Hepatocyte (in vitro differentiated cells): ENCODE data around the gene HDAC1. TPM values are rescaled to one million over a fixed set of nuclear protein-coding genes. Genes with fewer than 3 reads are reported as not detected.

Experiments
- DNase-seq: peaks from one replicate; pipeline ENCODE4 v3.0.0-alpha.2; 2016; ENCODE audit warnings: low spot score
- H2AFZ ChIP-seq: fragments of 200-600 bp; sonication (generic); 2 replicates; pipeline ENCODE4 v1.6.0; 2016; ENCODE audit warnings: antibody characterized with exemption, mild to moderate bottlenecking
- H3K27ac ChIP-seq: fragments of 200-600 bp; sonication (generic); 2 replicates; pipeline ENCODE4 v1.5.1; 2016; ENCODE audit warnings: mild to moderate bottlenecking
- H3K27me3 ChIP-seq: fragments of 200-600 bp; sonication (generic); 2 replicates; pipeline ENCODE4 v1.6.1; 2016
- H3K36me3 ChIP-seq: fragments of 200-600 bp; sonication (generic); replicated peaks from 2 replicates; pipeline ENCODE4 v1.5.1; 2016; ENCODE audit warnings: low read depth; ENCODE audit not compliant: insufficient read depth
- H3K4me1 ChIP-seq: fragments of 200-600 bp; sonication (generic); 2 replicates; pipeline ENCODE4 v1.5.1; 2016; ENCODE audit warnings: mild to moderate bottlenecking, moderate library complexity; ENCODE audit not compliant: insufficient read depth
- H3K4me2 ChIP-seq: fragments of 200-600 bp; sonication (generic); 2 replicates; pipeline ENCODE4 v1.6.0; 2016
- H3K4me3 ChIP-seq: fragments of 200-600 bp; sonication (generic); 2 replicates; pipeline ENCODE4 v1.5.1; 2016; ENCODE audit warnings: mild to moderate bottlenecking
- H3K79me2 ChIP-seq: fragments of 200-600 bp; sonication (generic); 2 replicates; pipeline ENCODE4 v1.6.0; 2017; ENCODE audit warnings: mild to moderate bottlenecking
- H3K9me2 ChIP-seq: fragments of 200-600 bp; sonication (generic); replicated peaks from 2 replicates; pipeline ENCODE4 v1.6.0; 2017; ENCODE audit warnings: mild to moderate bottlenecking; ENCODE audit not compliant: insufficient read depth
- H3K9me3 ChIP-seq: fragments of 200-600 bp; sonication (generic); 2 replicates; pipeline ENCODE4 v1.5.1; 2016; ENCODE audit warnings: low read depth, mild to moderate bottlenecking
- H4K20me1 ChIP-seq: fragments of 200-600 bp; sonication (generic); 2 replicates; pipeline ENCODE4 v1.6.0; 2016; ENCODE audit warnings: mild to moderate bottlenecking; ENCODE audit not compliant: insufficient read depth, poor library complexity, severe bottlenecking
- EZH2 ChIP-seq: fragments of 200-600 bp; sonication (generic); IDR thresholded peaks from 2 replicates; pipeline ENCODE4 v1.6.1; 2016; ENCODE audit warnings: antibody characterized with exemption, mild to moderate bottlenecking, borderline replicate concordance
- EZH2phosphoT487 ChIP-seq: fragments of 200-600 bp; sonication (generic); IDR thresholded peaks from one replicate; pipeline ENCODE4 v1.6.1; 2018; ENCODE audit warnings: antibody characterized with exemption, mild to moderate bottlenecking, low read depth, moderate library complexity; ENCODE audit not compliant: unreplicated experiment, severe bottlenecking
- whole genome bisulfite sequencing: methylation state at CpG from one replicate; pipeline ENCODE4 v1.1.6; 2016; ENCODE audit warnings: low lambda C conversion rate; ENCODE audit errors: missing lambda C conversion rate; 5-methylcytosine and 5-hydroxymethylcytosine counted together
- polyA plus RNA-seq: library from polyadenylated mRNA; unstranded; fragments of >200 nt; fragmentation: Nextera tagmentation; extraction: Ambion mirVana; gene quantifications from 2 replicates; pipeline ENCODE4 v1.2.1, GENCODE V29; 2016
- small RNA-seq: library from RNA; depleted of rRNA; stranded (forward); fragments of <200 nt; gene quantifications from one replicate; pipeline ENCODE3, GENCODE V24; 2014
- total RNA-seq: library from RNA; depleted of rRNA; stranded (reverse); fragments of >200 nt; gene quantifications from 2 replicates; pipeline ENCODE4 v1.2.3, GENCODE V29; 2014
- TF ChIP-seq, protein P1 (sequence below): fragments of 200-600 bp; sonication (generic); IDR thresholded peaks from 2 replicates; pipeline ENCODE4 v1.5.1; 2016; ENCODE audit warnings: antibody characterized with exemption, mild to moderate bottlenecking; ENCODE audit not compliant: poor library complexity

The HDAC1 gene
- total and polyA plus RNA-seq, 2 experiments from 2014 or later: 94.6 to 117 TPM

- no peak overlapping the region for H3K27ac ChIP-seq
- no peaks in the 10 kb centered on the region for H3K9me3 ChIP-seq
- H3K27me3 ChIP-seq: no peaks in the 10 kb centered on the region
- WGBS: 97% methylated on average over 9 of the region's 9 CpGs
- no peaks in the 10 kb centered on the region for H3K4me1 ChIP-seq
- no peak overlapping the region for H2AFZ ChIP-seq
- H3K4me3 ChIP-seq: no peak overlapping the region
- TF ChIP-seq EZH2phosphoT487 (no peak), EZH2 (no peak)
- TF ChIP-seq, protein P1, sequence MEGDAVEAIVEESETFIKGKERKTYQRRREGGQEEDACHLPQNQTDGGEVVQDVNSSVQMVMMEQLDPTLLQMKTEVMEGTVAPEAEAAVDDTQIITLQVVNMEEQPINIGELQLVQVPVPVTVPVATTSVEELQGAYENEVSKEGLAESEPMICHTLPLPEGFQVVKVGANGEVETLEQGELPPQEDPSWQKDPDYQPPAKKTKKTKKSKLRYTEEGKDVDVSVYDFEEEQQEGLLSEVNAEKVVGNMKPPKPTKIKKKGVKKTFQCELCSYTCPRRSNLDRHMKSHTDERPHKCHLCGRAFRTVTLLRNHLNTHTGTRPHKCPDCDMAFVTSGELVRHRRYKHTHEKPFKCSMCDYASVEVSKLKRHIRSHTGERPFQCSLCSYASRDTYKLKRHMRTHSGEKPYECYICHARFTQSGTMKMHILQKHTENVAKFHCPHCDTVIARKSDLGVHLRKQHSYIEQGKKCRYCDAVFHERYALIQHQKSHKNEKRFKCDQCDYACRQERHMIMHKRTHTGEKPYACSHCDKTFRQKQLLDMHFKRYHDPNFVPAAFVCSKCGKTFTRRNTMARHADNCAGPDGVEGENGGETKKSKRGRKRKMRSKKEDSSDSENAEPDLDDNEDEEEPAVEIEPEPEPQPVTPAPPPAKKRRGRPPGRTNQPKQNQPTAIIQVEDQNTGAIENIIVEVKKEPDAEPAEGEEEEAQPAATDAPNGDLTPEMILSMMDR: no peak
- no peaks in the 10 kb centered on the region for H3K9me2 ChIP-seq
- H3K36me3 ChIP-seq: no peaks in the 10 kb centered on the region
- H3K4me2 ChIP-seq: no peak overlapping the region
- no peaks in the 10 kb centered on the region for H4K20me1 ChIP-seq
- no peak for DNase-seq
- peaks cover 2% of the 10 kb centered on the region for H3K79me2 ChIP-seq
These were observed 88.2 kb downstream of the HDAC1 start for GRCh38 chr1:32380057-32380456.

Small RNA genes lying within 50 kb of the gene (small RNA-seq; reads per million reads assigned to genes)
- gene RF00017: not detected
- not detected for gene RF00019

Other genes starting within 250 kb of the HDAC1 start
- gene TMEM39B, start 219.1 kb upstream of the HDAC1 start, total RNA-seq: 3.6 and 5.1 TPM in 2 replicates
- 3.9 and 5.3 TPM in 2 replicates for gene TMEM39B, start 219.1 kb upstream of the HDAC1 start, polyA plus RNA-seq
- 48.3 and 48.5 TPM in 2 replicates for gene KPNA6, start 184.0 kb upstream of the HDAC1 start, total RNA-seq
- 27.7 and 30.3 TPM in 2 replicates for gene KPNA6, start 184.0 kb upstream of the HDAC1 start, polyA plus RNA-seq
- gene TXLNA, start 112.4 kb upstream of the HDAC1 start, total RNA-seq: 50.5 and 52.7 TPM in 2 replicates
- 37.1 and 41.2 TPM in 2 replicates for gene TXLNA, start 112.4 kb upstream of the HDAC1 start, polyA plus RNA-seq
- gene CCDC28B, start 91.5 kb upstream of the HDAC1 start, total RNA-seq: 12.9 and 15.8 TPM in 2 replicates
- gene CCDC28B, start 91.5 kb upstream of the HDAC1 start, polyA plus RNA-seq: 28.5 and 29.5 TPM in 2 replicates
- gene IQCC, start 86.4 kb upstream of the HDAC1 start, total RNA-seq: 1.5 and 1.9 TPM in 2 replicates
- 1.5 and 3.4 TPM in 2 replicates for gene IQCC, start 86.4 kb upstream of the HDAC1 start, polyA plus RNA-seq
- gene DCDC2B, start 83.0 kb upstream of the HDAC1 start, total RNA-seq: not detected in 2 replicates
- 0.17 and 0.96 TPM in 2 replicates for gene DCDC2B, start 83.0 kb upstream of the HDAC1 start, polyA plus RNA-seq
- gene TMEM234, start 69.7 kb upstream of the HDAC1 start, total RNA-seq: 11.9 and 14.8 TPM in 2 replicates
- gene TMEM234, start 69.7 kb upstream of the HDAC1 start, polyA plus RNA-seq: 27.4 and 38.6 TPM in 2 replicates
- 207 and 227 TPM in 2 replicates for gene EIF3I, start 69.7 kb upstream of the HDAC1 start, total RNA-seq
- 177 and 183 TPM in 2 replicates for gene EIF3I, start 69.7 kb upstream of the HDAC1 start, polyA plus RNA-seq
- 0.16 and 0.53 TPM in 2 replicates for gene FAM167B, start 44.9 kb upstream of the HDAC1 start, total RNA-seq
- 0.75 TPM in 1 of 2 replicates, not detected in the other for gene FAM167B, start 44.9 kb upstream of the HDAC1 start, polyA plus RNA-seq
- gene LCK, start 40.8 kb upstream of the HDAC1 start, total RNA-seq: 0.40 and 0.68 TPM in 2 replicates
- 0.79 and 0.94 TPM in 2 replicates for gene LCK, start 40.8 kb upstream of the HDAC1 start, polyA plus RNA-seq
- 143 and 149 TPM in 2 replicates for gene MARCKSL1, start 44.1 kb downstream of the HDAC1 start, total RNA-seq
- 346 and 358 TPM in 2 replicates for gene MARCKSL1, start 44.1 kb downstream of the HDAC1 start, polyA plus RNA-seq
- gene FAM229A, start 70.4 kb downstream of the HDAC1 start, total RNA-seq: 4.2 and 5.4 TPM in 2 replicates
- gene FAM229A, start 70.4 kb downstream of the HDAC1 start, polyA plus RNA-seq: 3.4 and 5.2 TPM in 2 replicates
- gene TSSK3, start 70.5 kb downstream of the HDAC1 start, total RNA-seq: 1.4 TPM in 1 of 2 replicates, not detected in the other
- gene TSSK3, start 70.5 kb downstream of the HDAC1 start, polyA plus RNA-seq: 1.4 and 1.5 TPM in 2 replicates
- 69.6 and 80.5 TPM in 2 replicates for gene BSDC1, start 102.4 kb downstream of the HDAC1 start, total RNA-seq
- gene BSDC1, start 102.4 kb downstream of the HDAC1 start, polyA plus RNA-seq: 56.2 and 65.7 TPM in 2 replicates
- gene ZBTB8B, start 173.0 kb downstream of the HDAC1 start, total RNA-seq: 0.36 and 0.90 TPM in 2 replicates
- 0.22 and 0.28 TPM in 2 replicates for gene ZBTB8B, start 173.0 kb downstream of the HDAC1 start, polyA plus RNA-seq
- 5.1 and 5.7 TPM in 2 replicates for gene ZBTB8A, start 247.3 kb downstream of the HDAC1 start, total RNA-seq
- 3.0 and 3.7 TPM in 2 replicates for gene ZBTB8A, start 247.3 kb downstream of the HDAC1 start, polyA plus RNA-seq